DND-41 (cell line): Measurements from ENCODE around the gene CALCR.

Experiments used
- ATAC-seq: fragments of 200-7000 bp; cut with Tn5 transposase; 3 replicates; pipeline ENCODE4 v1.9.1; 2021; ENCODE audit warnings: low read depth; ENCODE audit not compliant: insufficient read depth
- DNase-seq: peaks from one replicate; pipeline ENCODE4 v3.0.0-alpha.2; 2020
- H2AFZ ChIP-seq: 2 replicates; pipeline ENCODE4 v1.6.0; 2012; ENCODE audit warnings: low read depth, low read length
- H3K27ac ChIP-seq: 2 replicates; pipeline ENCODE4 v1.5.1; 2012; ENCODE audit warnings: low read length, inconsistent platforms
- H3K27me3 ChIP-seq: fragments of 200-600 bp; sonication (generic); 2 replicates; pipeline ENCODE4 v1.6.0; 2012; ENCODE audit warnings: low read length, mild to moderate bottlenecking, inconsistent platforms; ENCODE audit not compliant: insufficient read depth, poor library complexity
- H3K36me3 ChIP-seq: 2 replicates; pipeline ENCODE4 v1.5.1; 2012; ENCODE audit warnings: low read length, inconsistent platforms; ENCODE audit not compliant: insufficient read depth
- H3K4me1 ChIP-seq: 2 replicates; pipeline ENCODE4 v1.5.1; 2012; ENCODE audit warnings: mild to moderate bottlenecking, low read length; ENCODE audit not compliant: insufficient read depth
- H3K4me2 ChIP-seq: 2 replicates; pipeline ENCODE4 v1.6.0; 2012; ENCODE audit warnings: mild to moderate bottlenecking, moderate library complexity, low read length, inconsistent platforms; ENCODE audit not compliant: insufficient read depth
- H3K4me3 ChIP-seq, 2 experiments: fragments of 200-600 bp in 1 of 2; shearing (Covaris generic) in 1 of 2; 2 replicates each; pipeline ENCODE4 v1.5.1; 2012 to 2016; ENCODE audit warnings: inconsistent platforms in 2 of 2, low read length in 2 of 2, mild to moderate bottlenecking in 2 of 2, low read depth in 1 of 2, moderate library complexity in 1 of 2
- H3K79me2 ChIP-seq: 2 replicates; pipeline ENCODE4 v1.6.0; 2012; ENCODE audit warnings: low read length, inconsistent platforms; ENCODE audit not compliant: insufficient read depth
- H3K9ac ChIP-seq: 2 replicates; pipeline ENCODE4 v1.6.0; 2012; ENCODE audit warnings: low read depth, mild to moderate bottlenecking, inconsistent platforms, low read length, moderate library complexity
- H3K9me3 ChIP-seq: 2 replicates; pipeline ENCODE4 v1.5.1; 2012; ENCODE audit warnings: low read length, moderate library complexity, mild to moderate bottlenecking, inconsistent platforms; ENCODE audit not compliant: insufficient read depth, severe bottlenecking
- H4K20me1 ChIP-seq: 2 replicates; pipeline ENCODE4 v1.6.0; 2012; ENCODE audit warnings: low read length; ENCODE audit not compliant: insufficient read depth
- CTCF ChIP-seq: IDR thresholded peaks from 2 replicates; pipeline ENCODE4 v1.5.1; 2012; ENCODE audit warnings: borderline replicate concordance, low read length, moderate library complexity, mild to moderate bottlenecking; ENCODE audit not compliant: poor library complexity, severe bottlenecking; ENCODE audit errors: extremely low read depth
- EZH2 ChIP-seq: IDR thresholded peaks from 3 replicates; pipeline ENCODE4 v1.6.1; 2012; ENCODE audit warnings: borderline replicate concordance, low read depth, mild to moderate bottlenecking, moderate library complexity, low read length, inconsistent platforms; ENCODE audit not compliant: severe bottlenecking

CALCR gene

GRCh38 chr7:93569189-93569588, 5.3 kb downstream of the CALCR start:
- Histone ChIP-seq H3K4me1 (no peaks in the 10 kb centered on the region), H2AFZ (no peak overlapping the region), H3K9me3 (no peaks in the 10 kb centered on the region), H3K27ac (no peak overlapping the region), H3K4me2 (no peak overlapping the region), H3K27me3 (no peaks in the 10 kb centered on the region), H3K9ac (no peak overlapping the region), H3K4me3 (no peak overlapping the region), H4K20me1 (no peaks in the 10 kb centered on the region), H3K79me2 (no peaks in the 10 kb centered on the region), H3K36me3 (no peaks in the 10 kb centered on the region)
- ATAC-seq (no peak), DNase-seq (no peak)
- TF ChIP-seq EZH2 = no peak
- TF ChIP-seq CTCF = no peak

- ATAC-seq = no peak
- H3K36me3 ChIP-seq = no peaks in the 10 kb centered on the region
- no peak for TF ChIP-seq CTCF
- no peak for TF ChIP-seq EZH2
Observed at GRCh38 chr7:93566876-93567275, 7.6 kb downstream of the CALCR start.

GRCh38 chr7:93563584-93563983, 10.9 kb downstream of the CALCR start:
- Histone ChIP-seq H3K79me2 (no peaks in the 10 kb centered on the region), H3K4me3 (no peak overlapping the region), H2AFZ (no peak overlapping the region), H3K4me1 (no peaks in the 10 kb centered on the region), H3K36me3 (no peaks in the 10 kb centered on the region), H3K4me2 (no peak overlapping the region), H3K9me3 (no peaks in the 10 kb centered on the region), H3K27ac (no peak overlapping the region), H3K27me3 (no peaks in the 10 kb centered on the region), H3K9ac (no peak overlapping the region), H4K20me1 (no peaks in the 10 kb centered on the region)
- DNase-seq (no peak), ATAC-seq (no peak)
- TF ChIP-seq EZH2 (no peak), CTCF (no peak)

More at GRCh38 chr7:93566876-93567275, 7.6 kb downstream of the CALCR start:
- Histone ChIP-seq H3K27ac (no peak overlapping the region), H3K4me2 (no peak overlapping the region), H3K9ac (no peak overlapping the region), H3K4me1 (no peaks in the 10 kb centered on the region), H3K27me3 (no peaks in the 10 kb centered on the region), H3K79me2 (no peaks in the 10 kb centered on the region), H3K9me3 (no peaks in the 10 kb centered on the region), H2AFZ (no peak overlapping the region), H4K20me1 (no peaks in the 10 kb centered on the region), H3K4me3 (no peak overlapping the region)
- no peak for DNase-seq

- H3K9me3 ChIP-seq = no peaks in the 10 kb centered on the region
- TF ChIP-seq CTCF (no peak), EZH2 (no peak)
- no peaks in the 10 kb centered on the region for H4K20me1 ChIP-seq
- no peaks in the 10 kb centered on the region for H3K4me1 ChIP-seq
- DNase-seq (no peak), ATAC-seq (no peak)
- no peak overlapping the region for H3K4me2 ChIP-seq
- H3K36me3 ChIP-seq = no peaks in the 10 kb centered on the region
- H3K4me3 ChIP-seq = no peak overlapping the region
- no peak overlapping the region for H2AFZ ChIP-seq
- H3K27me3 ChIP-seq = no peaks in the 10 kb centered on the region
- no peaks in the 10 kb centered on the region for H3K79me2 ChIP-seq
- H3K27ac ChIP-seq = no peak overlapping the region
- no peak overlapping the region for H3K9ac ChIP-seq
Observed at GRCh38 chr7:93562936-93563335, 11.6 kb downstream of the CALCR start.
